Measurements from ENCODE around the gene TNFSF13. TPM values are rescaled to one million over a fixed set of nuclear protein-coding genes. Genes with fewer than 3 reads are reported as not detected.
"Not testable (repeated sequence)": the region's sequence is repeated elsewhere in the genome, so short reads cannot be mapped to it uniquely, and the experiment has no call there.

Gene TNFSF13
- total RNA-seq, 3 donors from 2014 or later (not counting 1 experiment from before 2014, with no cell fraction given), result 2.7 to 11.1 (median 2.7) TPM

DNA sequence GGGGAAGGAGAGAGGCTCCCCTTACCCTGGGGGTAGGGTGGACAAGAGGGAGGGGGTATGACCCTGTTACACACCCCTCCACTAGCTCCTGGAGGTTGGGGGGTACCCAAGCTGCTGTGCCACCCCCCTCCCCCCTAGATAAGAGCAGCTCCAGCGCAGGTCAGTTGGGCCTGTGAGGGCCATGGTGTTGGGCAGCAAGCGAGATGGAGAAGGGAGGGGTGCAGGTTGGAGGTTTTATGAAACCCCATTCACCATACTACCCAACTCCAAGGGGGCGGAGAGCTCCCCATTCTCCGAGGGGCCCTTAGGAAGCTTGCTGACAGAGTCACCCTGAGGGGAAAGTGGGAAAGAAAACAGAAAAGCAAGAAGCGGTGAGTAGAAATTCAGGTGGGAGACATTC is 33.0 kb downstream of the TNFSF13 start:
- peaks cover 16% of the 10 kb centered on the region for H3K36me3 Mint-ChIP-seq
- DNase-seq (no peak), ATAC-seq (no peak)
- H3K9me3 Mint-ChIP-seq, result no peaks in the 10 kb centered on the region
- peaks cover 62% of the 10 kb centered on the region for H3K36me3 ChIP-seq (ENCODE audit: control insufficient read depth, insufficient read depth, low read length)
- H3K27ac Mint-ChIP-seq, result peak overlapping the region in 1 of 2 donors; percentile 4
- no peaks in the 10 kb centered on the region for H3K27me3 ChIP-seq (ENCODE audit: control insufficient read depth, insufficient read depth, low read length)
- no peaks in the 10 kb centered on the region for H3K9me3 ChIP-seq (ENCODE audit: control insufficient read depth, insufficient read depth, low read length)
- no peak overlapping the region for H3K4me3 ChIP-seq (ENCODE audit: low read length)
- H3K4me1 Mint-ChIP-seq, result no peaks in the 10 kb centered on the region
- H3K27ac ChIP-seq (ENCODE audit: low read length), result no peak overlapping the region
- TF ChIP-seq, protein P1, sequence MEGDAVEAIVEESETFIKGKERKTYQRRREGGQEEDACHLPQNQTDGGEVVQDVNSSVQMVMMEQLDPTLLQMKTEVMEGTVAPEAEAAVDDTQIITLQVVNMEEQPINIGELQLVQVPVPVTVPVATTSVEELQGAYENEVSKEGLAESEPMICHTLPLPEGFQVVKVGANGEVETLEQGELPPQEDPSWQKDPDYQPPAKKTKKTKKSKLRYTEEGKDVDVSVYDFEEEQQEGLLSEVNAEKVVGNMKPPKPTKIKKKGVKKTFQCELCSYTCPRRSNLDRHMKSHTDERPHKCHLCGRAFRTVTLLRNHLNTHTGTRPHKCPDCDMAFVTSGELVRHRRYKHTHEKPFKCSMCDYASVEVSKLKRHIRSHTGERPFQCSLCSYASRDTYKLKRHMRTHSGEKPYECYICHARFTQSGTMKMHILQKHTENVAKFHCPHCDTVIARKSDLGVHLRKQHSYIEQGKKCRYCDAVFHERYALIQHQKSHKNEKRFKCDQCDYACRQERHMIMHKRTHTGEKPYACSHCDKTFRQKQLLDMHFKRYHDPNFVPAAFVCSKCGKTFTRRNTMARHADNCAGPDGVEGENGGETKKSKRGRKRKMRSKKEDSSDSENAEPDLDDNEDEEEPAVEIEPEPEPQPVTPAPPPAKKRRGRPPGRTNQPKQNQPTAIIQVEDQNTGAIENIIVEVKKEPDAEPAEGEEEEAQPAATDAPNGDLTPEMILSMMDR (IDR thresholded peaks at IDR 0.05), result no peak
- peaks cover 8% of the 10 kb centered on the region for H3K4me1 ChIP-seq (ENCODE audit: control insufficient read depth, insufficient read depth, low read length)
- intact Hi-C loops (cut with micrococcal nuclease), result no loop called here
- 100% methylated on average over 1 of the region's 5 CpGs for WGBS (ENCODE audit: insufficient coverage)
- H3K27me3 Mint-ChIP-seq (ENCODE audit: low read depth in 2 of 2), result no peaks in the 10 kb centered on the region
- H3K4me3 Mint-ChIP-seq, result no peak overlapping the region

DNA sequence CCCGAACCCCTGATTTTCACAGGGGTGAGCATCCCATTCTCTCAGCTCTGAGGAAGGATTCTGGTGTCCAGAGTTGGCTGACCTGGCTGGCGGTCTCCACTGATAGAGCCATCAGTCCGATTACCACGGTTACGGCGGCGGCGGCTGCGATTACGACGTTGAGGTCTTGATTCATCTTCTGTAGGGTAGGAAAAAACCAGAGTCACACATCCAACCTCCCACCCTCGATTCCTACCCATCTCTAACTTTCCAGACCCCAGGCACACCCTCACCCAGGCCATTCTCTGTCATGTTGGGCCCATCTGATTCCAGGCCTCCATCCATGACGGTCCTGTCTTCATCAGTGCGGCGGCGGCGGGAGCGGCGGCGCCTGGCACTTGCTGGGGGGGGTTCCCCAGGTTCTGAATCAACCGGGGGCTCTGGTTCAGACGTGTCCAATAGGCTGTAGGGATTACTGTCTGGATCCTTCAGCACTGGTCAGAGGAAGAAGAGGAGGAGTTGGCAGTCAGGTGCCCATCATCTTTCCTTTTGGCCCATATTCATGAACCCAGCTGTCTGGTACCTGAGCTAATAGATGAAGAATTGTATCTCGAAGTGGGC is 34.0 kb downstream of the TNFSF13 start:
- H3K27me3 Mint-ChIP-seq (ENCODE audit: low read depth in 2 of 2), result no peaks in the 10 kb centered on the region
- Histone ChIP-seq H3K4me1 (ENCODE audit: control insufficient read depth, insufficient read depth, low read length) (peaks cover 8% of the 10 kb centered on the region), H3K9me3 (ENCODE audit: control insufficient read depth, insufficient read depth, low read length) (no peaks in the 10 kb centered on the region), H3K27me3 (ENCODE audit: control insufficient read depth, insufficient read depth, low read length) (no peaks in the 10 kb centered on the region), H3K27ac (ENCODE audit: low read length) (no peak overlapping the region), H3K4me3 (ENCODE audit: low read length) (no peak overlapping the region), H3K36me3 (ENCODE audit: control insufficient read depth, insufficient read depth, low read length) (peaks cover 63% of the 10 kb centered on the region)
- H3K9me3 Mint-ChIP-seq, result no peaks in the 10 kb centered on the region
- intact Hi-C loops (cut with micrococcal nuclease), result no loop called here
- TF ChIP-seq, protein P1 (IDR thresholded peaks at IDR 0.05), result no peak
- DNase-seq, result no peak
- H3K27ac Mint-ChIP-seq, result no peak overlapping the region
- no peaks in the 10 kb centered on the region for H3K4me1 Mint-ChIP-seq
- H3K4me3 Mint-ChIP-seq, result no peak overlapping the region
- no peak for ATAC-seq
- WGBS (ENCODE audit: insufficient coverage), result 97% methylated on average over 23 of the region's 23 CpGs
- peaks cover 23% of the 10 kb centered on the region for H3K36me3 Mint-ChIP-seq

DNA sequence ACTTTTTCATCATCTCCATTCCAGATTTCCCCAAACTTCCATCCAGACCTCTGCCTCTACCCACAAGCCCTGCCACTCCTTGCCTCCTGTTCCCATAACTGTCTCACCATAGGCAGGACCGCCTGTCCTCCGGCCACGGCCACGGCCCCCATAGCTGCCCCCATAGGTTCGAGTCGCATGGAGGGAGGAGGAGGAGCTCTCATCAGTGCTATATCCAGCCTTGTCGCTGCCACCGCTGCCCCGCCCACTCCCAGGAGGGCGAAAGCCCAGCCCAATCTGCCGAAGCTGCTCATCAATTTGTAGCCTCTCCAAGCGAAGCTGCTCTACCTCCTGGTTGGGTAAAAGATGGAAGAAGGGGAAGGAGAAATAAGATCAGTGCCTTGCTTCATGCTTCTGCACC is 34.7 kb downstream of the TNFSF13 start:
- H3K4me3 ChIP-seq (ENCODE audit: low read length), result no peak overlapping the region
- intact Hi-C loops (cut with micrococcal nuclease), result no loop called here
- Mint-ChIP-seq H3K4me1 (no peaks in the 10 kb centered on the region), H3K9me3 (no peaks in the 10 kb centered on the region), H3K27me3 (ENCODE audit: low read depth in 2 of 2) (no peaks in the 10 kb centered on the region), H3K36me3 (peaks cover 23% of the 10 kb centered on the region), H3K4me3 (no peak overlapping the region), H3K27ac (no peak overlapping the region)
- no peaks in the 10 kb centered on the region for H3K27me3 ChIP-seq (ENCODE audit: control insufficient read depth, insufficient read depth, low read length)
- H3K9me3 ChIP-seq (ENCODE audit: control insufficient read depth, insufficient read depth, low read length), result no peaks in the 10 kb centered on the region
- ATAC-seq, result no peak
- peaks cover 8% of the 10 kb centered on the region for H3K4me1 ChIP-seq (ENCODE audit: control insufficient read depth, insufficient read depth, low read length)
- no peak overlapping the region for H3K27ac ChIP-seq (ENCODE audit: low read length)
- TF ChIP-seq, protein P1 (IDR thresholded peaks at IDR 0.05), result no peak
- WGBS (ENCODE audit: insufficient coverage), result 93% methylated on average over 12 of the region's 12 CpGs
- DNase-seq, result no peak
- H3K36me3 ChIP-seq (ENCODE audit: control insufficient read depth, insufficient read depth, low read length), result peaks cover 61% of the 10 kb centered on the region

DNA sequence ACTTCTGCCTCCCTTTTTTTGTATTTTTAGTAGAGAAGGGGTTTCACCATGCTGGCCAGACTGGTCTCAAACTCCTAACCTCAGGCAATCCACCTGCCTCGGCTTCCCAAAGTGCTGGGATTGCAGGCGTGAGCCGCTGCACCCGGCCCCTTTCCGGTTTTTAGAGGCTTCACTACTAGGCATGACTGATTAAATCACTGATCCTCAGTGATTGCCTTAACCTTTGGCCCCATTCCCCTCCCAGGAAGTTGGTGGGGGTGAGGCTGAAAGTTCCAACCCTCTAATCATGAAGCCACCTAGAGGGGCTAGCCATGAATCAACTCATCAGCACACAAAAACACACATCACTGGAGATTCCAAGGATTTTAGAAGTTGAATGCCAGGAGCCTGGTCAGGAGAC is 39.0 kb downstream of the TNFSF13 start:
- H3K4me1 ChIP-seq (ENCODE audit: control insufficient read depth, insufficient read depth, low read length); H3K27ac ChIP-seq (ENCODE audit: low read length); H3K27ac Mint-ChIP-seq; H3K9me3 Mint-ChIP-seq; H3K27me3 Mint-ChIP-seq (ENCODE audit: low read depth in 2 of 2); DNase-seq; H3K9me3 ChIP-seq (ENCODE audit: control insufficient read depth, insufficient read depth, low read length); H3K4me3 Mint-ChIP-seq; ATAC-seq; H3K27me3 ChIP-seq (ENCODE audit: control insufficient read depth, insufficient read depth, low read length); H3K4me1 Mint-ChIP-seq; H3K4me3 ChIP-seq (ENCODE audit: low read length); intact Hi-C loops (cut with micrococcal nuclease): not testable (repeated sequence)
- peaks cover 77% of the 10 kb centered on the region for H3K36me3 ChIP-seq (ENCODE audit: control insufficient read depth, insufficient read depth, low read length)
- peaks cover 38% of the 10 kb centered on the region for H3K36me3 Mint-ChIP-seq
- WGBS (ENCODE audit: insufficient coverage), result 100% methylated on average over 3 of the region's 5 CpGs

Data from natural killer cell (primary cell).